GF-D8 (cell line): ENCODE measurements around the gene CXorf49B.
"Not testable (repeated sequence)": the region's sequence is repeated elsewhere in the genome, so short reads cannot be mapped to it uniquely, and the experiment has no call there.

Source experiments
- DNase-seq: peaks from one replicate; lab custom pipeline; 2025; lab: John Stamatoyannopoulos, UW

The CXorf49B gene

DNA sequence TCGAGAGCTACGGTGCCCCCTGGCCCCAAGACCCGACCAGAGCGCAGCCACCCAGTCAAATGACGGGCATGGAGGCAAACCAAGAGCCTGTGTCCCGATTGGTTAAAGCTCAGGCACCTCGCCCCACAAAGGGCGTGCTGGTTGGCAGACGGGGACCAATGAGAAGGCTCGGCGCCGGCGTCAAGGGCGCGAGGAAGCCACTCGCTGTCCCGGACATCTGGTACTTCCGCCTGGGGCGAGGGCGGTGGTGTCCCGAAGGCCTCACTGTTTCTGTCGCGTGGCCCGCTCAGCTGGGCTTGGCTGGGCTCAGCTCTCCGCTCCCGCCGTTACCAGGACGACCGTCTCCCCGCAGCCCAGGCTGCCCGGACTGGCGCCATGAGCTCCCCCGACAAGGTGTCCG lies at the start of gene CXorf49B:
CXorf49B (plus strand) TSS at position 301 of the 400 bp plus-strand sequence; CDS start at position 376, 75 bp downstream.
- DNase-seq: not testable (repeated sequence)

DNA sequence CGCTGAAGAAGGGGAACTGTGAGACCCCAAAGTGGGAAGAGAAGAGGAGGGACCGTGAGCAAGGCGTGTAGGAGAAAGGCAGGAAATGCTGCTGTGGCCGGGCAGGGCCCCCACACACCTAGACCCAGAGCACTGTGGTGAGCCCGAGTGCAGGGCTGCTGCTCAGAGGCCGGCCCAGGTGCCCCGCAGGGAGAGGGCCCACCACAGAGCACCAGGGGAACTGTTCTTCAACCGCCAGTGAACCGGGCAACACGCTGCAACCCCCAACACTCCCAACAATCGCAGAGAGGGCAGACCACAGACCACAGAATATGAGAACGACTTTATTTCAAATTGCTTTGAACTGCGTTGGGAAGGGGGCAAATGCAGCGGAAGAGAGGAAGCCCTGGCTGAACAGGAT lies 49.1 kb upstream of the CXorf49B start:
- DNase-seq: not testable (repeated sequence)

DNA sequence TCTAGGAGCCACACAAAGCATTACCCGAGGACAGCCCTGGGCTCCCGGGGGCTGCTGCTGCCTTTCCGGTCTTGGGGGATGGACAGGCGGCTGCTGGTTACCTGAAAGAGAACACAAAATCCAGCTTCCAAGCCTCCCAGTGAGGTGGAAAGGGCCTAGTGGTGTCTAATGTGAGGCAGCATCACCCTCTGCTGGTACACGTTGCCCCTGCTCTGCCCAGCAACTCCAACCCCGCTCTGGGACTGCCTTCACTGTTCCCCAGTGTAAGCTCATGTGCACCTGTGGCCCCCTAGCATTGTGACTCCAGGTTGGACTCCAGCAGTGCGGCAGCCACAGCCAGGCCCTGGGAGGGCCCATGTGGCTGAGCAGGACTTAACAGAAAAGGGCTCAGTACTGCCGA lies 47.6 kb upstream of the CXorf49B start:
- not testable (repeated sequence) for DNase-seq

DNA sequence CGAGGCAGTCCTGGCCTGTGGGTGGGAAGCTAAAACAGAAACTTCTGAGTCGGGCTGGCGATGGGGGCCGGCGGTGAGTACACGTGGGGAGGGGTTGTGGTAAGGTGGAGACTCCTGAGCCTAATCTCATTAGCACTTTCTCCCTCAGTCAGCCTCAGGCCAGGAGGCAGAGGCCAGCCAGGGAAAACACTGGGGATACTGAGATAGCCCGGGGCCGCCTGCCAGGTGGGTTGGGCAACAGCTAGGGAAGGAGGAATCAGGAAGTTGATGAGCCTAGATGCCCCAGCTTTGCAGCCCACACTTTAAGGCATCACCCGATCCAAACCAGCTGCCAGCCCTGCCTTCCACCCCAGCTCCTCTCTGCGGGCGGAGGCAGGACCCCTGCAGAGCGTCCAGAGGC lies 46.8 kb upstream of the CXorf49B start:
- not testable (repeated sequence) for DNase-seq

DNA sequence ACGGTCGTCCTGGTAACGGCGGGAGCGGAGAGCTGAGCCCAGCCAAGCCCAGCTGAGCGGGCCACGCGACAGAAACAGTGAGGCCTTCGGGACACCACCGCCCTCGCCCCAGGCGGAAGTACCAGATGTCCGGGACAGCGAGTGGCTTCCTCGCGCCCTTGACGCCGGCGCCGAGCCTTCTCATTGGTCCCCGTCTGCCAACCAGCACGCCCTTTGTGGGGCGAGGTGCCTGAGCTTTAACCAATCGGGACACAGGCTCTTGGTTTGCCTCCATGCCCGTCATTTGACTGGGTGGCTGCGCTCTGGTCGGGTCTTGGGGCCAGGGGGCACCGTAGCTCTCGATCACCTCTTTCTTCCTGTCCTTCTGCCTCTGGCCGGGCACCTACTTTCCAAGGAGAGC lies 45.0 kb upstream of the CXorf49B start, which contains the start of gene CXorf49:
CXorf49 (minus strand) TSS at position 101 of the 400 bp plus-strand sequence. CDS start 134 bp downstream, outside the sequence.
- DNase-seq: not testable (repeated sequence)

DNA sequence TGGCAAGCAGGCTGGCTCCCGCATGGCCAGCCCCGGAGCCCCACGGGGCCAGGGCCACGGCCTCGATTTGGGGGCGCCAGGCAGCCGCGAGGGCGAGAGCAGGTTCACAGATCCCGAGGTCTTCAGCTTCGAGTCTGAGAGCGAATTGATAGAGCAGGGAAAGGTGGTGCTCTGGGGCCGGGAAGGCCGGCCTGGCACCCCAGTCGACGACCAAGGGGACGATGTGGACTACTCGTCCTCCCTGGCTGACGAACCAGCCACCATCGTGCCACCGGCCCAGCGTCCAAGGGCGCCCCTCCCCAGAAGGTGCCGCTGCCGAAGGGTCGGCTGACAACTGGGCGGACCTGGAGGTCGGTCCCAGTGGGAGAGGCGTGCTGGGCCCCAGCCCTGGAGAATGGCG lies 44.0 kb upstream of the CXorf49B start:
- not testable (repeated sequence) for DNase-seq

DNA sequence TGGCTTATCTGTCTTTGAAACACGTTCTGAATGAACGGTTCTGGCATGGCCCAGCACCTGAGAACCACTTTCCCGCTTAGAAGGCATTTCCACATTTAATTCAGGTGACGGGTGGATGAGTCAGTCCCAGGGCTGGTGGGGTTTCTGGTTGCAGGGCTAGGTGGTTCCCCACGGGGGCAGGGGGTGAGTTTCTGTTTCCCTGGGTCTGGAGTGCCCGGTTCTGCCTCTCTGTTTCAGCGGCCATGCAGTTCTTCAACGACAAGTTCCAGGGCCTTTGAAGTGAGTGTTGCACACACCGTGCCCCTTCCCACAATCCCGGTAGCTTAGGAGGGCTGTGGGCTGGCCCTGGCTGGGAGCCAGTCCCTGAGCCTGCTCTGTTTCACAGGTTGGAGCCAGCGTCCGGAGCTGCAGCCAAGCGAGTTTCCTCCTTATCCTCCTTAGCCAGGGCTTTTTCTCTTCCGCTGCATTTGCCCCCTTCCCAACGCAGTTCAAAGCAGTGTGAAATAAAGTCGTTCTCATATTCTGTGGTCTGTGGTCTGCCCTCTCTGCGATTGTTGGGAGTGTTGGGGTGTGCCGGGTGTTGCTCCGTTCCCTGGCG lies 42.8 kb upstream of the CXorf49B start:
- DNase-seq: not testable (repeated sequence)

DNA sequence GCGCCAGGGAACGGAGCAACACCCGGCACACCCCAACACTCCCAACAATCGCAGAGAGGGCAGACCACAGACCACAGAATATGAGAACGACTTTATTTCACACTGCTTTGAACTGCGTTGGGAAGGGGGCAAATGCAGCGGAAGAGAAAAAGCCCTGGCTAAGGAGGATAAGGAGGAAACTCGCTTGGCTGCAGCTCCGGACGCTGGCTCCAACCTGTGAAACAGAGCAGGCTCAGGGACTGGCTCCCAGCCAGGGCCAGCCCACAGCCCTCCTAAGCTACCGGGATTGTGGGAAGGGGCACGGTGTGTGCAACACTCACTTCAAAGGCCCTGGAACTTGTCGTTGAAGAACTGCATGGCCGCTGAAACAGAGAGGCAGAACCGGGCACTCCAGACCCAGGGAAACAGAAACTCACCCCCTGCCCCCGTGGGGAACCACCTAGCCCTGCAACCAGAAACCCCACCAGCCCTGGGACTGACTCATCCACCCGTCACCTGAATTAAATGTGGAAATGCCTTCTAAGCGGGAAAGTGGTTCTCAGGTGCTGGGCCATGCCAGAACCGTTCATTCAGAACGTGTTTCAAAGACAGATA lies 2.4 kb upstream of the CXorf49B start:
- DNase-seq: not testable (repeated sequence)

DNA sequence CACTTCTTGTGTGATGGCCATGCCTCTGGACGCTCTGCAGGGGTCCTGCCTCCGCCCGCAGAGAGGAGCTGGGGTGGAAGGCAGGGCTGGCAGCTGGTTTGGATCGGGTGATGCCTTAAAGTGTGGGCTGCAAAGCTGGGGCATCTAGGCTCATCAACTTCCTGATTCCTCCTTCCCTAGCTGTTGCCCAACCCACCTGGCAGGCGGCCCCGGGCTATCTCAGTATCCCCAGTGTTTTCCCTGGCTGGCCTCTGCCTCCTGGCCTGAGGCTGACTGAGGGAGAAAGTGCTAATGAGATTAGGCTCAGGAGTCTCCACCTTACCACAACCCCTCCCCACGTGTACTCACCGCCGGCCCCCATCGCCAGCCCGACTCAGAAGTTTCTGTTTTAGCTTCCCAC lies 1.7 kb downstream of the CXorf49B start:
- DNase-seq: not testable (repeated sequence)

DNA sequence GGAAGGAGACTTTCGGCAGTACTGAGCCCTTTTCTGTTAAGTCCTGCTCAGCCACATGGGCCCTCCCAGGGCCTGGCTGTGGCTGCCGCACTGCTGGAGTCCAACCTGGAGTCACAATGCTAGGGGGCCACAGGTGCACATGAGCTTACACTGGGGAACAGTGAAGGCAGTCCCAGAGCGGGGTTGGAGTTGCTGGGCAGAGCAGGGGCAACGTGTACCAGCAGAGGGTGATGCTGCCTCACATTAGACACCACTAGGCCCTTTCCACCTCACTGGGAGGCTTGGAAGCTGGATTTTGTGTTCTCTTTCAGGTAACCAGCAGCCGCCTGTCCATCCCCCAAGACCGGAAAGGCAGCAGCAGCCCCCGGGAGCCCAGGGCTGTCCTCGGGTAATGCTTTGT lies 2.5 kb downstream of the CXorf49B start:
- DNase-seq: not testable (repeated sequence)

DNA sequence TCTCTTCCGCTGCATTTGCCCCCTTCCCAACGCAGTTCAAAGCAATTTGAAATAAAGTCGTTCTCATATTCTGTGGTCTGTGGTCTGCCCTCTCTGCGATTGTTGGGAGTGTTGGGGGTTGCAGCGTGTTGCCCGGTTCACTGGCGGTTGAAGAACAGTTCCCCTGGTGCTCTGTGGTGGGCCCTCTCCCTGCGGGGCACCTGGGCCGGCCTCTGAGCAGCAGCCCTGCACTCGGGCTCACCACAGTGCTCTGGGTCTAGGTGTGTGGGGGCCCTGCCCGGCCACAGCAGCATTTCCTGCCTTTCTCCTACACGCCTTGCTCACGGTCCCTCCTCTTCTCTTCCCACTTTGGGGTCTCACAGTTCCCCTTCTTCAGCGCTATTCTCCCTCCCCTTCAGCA lies 4.0 kb downstream of the CXorf49B start:
- DNase-seq: not testable (repeated sequence)

DNA sequence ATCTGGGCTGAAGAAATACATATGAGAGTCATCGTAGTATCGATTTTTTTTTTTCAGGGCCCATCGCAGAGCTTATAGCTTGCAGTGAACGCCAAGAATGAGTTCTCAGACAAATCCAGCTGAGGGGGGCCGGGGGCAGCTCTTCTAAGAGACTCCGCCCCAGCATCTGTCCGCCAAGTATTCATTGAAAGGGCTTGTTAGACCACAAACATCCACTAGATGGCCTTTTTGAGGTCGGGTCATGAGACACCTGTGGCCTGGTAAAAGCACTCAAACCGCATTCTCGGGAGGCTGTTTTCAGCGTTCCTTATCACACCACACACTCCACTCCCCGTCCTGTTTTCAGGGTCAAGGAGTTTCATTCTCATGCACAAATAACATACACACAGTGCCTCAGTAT lies 15.2 kb downstream of the CXorf49B start:
- DNase-seq: not testable (repeated sequence)

DNA sequence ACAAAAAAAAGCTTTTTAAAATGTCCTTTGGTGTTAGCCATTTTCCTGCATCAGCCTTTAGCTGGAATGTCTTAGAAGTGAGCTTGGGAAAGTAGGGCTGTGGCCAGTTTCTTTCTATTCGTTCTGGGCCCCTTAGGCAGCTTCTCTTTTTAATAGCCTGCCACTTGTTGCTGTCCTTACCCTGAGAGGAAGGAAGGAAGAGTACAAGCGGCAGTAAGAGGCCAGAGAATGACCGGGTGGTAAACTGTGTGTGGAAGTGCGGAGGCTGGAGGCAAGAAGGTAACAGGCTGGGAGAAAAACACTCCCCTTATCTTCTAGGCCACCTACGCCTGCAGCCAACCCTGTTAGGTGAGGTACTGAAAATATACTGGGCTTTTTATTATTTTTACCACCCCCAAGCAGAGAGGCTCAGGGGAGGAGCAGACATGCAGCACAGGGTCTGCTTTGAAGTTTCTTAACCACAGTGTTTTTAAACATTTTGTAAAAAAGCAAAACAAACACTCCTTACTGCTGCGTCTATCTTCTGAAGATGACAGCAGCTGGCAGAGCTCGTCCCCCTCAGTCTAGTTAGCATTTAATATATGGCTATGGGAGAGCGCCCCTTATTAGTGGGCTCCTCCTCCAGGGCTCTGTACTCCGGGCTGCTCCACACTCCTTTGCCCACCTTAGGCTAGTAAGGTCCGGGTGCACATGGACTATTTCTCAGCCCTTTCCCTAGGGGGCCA lies 19.2 kb downstream of the CXorf49B start:
- not testable (repeated sequence) for DNase-seq

DNA sequence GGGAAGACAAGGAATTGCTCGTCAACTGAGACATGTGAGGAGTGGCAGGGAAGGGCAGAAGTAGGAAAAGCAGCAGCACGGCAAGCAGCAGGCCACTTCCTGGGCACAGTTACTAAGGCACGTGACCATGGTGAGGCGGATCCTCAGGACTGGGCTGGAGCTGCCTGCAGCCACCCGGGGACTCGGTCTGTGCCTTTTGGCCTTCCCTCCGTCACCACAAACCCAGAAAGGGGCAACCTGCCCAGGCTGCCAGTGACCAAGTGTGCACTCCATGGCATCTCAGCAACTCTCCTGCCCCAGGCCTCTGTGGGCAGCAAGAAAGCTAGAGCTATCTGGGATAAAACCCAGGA lies 19.8 kb downstream of the CXorf49B start:
- not testable (repeated sequence) for DNase-seq

DNA sequence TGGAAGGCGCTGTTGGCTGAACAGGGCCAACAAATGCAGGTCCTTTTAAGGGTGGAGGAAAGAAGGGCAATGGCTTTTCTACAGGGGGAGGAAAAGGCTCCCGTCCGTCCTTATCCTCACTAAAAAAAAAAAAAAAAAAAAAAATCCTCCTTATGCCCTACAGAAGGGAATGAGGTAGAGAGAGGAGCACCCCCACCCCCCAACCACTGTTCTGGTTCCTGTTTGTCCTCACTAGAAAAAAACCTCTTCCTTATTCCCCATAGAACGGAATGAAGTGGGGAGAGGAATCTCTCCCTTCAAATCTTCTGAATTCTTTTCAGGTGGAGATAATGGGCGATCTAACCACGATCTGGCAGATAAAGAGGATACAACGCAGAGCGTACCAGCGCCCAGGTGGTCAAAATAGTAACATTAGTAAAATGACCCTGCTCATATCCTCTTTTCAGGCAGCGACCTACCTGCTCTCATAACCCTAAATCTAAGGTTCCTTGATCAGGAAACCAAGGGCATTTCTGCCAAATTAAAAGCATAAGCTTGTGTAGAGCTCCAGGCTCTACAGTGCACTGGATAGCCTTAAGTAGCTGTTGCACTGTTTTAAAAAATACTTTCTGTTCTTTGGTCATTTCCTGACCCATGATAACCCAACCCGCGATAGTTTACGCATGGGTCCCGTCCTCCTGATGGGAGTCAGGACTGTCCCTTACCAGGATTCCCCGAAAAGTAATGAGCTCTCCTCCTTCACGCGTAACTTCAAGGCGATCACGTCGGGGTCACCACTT lies 20.6 kb downstream of the CXorf49B start:
- DNase-seq: not testable (repeated sequence)

DNA sequence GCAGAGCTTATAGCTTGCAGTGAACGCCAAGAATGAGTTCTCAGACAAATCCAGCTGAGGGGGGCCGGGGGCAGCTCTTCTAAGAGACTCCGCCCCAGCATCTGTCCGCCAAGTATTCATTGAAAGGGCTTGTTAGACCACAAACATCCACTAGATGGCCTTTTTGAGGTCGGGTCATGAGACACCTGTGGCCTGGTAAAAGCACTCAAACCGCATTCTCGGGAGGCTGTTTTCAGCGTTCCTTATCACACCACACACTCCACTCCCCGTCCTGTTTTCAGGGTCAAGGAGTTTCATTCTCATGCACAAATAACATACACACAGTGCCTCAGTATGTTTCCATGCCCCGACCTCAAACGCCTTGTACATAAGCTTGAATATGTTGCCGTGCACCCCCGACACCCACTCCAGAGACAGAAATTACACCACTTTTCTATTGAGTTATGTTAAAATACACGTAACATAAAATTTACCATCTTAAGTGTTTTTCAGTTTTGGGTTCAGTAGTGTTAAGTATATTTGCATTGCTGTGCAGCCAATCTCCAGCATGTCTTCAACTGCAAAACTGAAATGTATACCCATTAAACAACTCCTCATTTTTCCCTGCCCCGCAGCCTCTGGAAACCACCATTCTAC lies 21.3 kb downstream of the CXorf49B start:
- not testable (repeated sequence) for DNase-seq

DNA sequence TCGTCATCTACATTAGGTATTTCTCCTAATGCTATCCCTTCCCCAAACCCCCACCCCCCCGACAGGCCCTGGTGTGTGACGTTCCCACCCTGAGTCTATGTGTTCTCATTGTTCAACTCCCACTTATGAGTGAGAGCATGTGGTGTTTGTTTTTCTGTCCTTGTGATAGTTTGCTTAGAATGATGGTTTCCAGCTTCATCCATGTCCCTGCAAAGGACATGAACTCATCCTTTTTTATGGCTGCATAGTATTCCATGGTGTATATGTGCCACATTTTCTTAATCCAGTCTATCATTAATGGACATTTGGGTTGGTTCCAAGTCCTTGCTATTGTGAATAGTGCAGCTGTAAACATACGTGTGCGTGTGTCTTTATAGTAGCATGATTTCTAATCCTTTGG lies 43.3 kb downstream of the CXorf49B start:
- not testable (repeated sequence) for DNase-seq

DNA sequence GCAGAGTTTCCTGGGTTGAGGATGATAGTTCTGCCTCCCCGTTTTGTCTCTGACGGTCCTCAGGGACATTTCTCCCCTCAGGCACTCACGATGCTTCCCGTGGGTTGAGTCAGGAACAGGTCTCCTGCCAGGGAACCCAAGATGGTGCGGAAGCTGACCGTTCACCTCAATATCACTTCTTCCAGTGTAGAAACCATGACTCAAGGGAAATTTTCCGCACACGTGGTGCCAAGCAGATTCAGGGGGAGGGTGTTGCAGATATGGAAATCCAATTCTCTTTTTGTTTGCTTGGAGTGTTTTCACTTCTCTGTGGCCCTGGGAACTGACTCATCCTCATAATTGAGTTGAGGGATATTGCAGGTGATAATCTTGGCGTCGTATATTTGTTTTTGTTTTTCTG lies 46.7 kb downstream of the CXorf49B start:
- no peak for DNase-seq

DNA sequence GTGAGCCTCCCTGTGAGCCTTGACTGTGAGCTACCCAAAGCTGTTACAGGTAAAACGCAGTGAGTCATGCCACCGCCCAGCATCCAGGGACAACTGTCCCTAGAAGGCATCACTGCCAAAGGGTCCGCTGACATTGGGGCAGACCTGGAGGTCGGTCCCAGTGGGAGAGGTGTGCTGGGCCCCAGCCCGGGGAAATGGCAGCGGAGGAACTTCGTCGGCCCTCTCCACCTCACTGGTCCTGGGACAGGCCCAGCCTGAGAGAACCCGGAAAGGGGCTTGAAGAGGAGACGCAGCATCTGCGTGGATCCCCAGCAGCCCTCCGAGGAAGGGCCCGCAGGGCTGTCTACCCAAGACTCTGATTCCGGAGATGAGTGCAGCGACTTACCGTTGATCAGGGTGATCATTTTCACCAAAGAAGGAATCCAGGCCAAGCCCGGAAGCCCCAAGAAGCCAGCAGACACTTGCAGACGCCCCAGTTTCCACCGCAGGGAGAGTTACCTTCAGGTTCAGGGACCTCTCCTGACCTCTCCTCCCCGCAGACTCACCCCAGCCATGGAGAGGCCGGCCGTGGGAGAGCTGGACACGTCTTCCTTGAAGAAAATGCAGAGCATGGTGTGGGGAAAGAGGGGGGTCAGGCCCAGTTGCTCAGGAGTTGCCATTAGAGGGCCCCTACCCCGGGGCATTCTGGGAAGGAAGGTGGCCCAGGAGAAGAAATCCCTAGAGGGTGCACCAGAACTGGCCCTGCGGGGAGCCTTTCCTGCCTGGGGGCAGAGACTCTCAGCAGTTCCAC lies 51.2 kb downstream of the CXorf49B start:
- DNase-seq: no peak

DNA sequence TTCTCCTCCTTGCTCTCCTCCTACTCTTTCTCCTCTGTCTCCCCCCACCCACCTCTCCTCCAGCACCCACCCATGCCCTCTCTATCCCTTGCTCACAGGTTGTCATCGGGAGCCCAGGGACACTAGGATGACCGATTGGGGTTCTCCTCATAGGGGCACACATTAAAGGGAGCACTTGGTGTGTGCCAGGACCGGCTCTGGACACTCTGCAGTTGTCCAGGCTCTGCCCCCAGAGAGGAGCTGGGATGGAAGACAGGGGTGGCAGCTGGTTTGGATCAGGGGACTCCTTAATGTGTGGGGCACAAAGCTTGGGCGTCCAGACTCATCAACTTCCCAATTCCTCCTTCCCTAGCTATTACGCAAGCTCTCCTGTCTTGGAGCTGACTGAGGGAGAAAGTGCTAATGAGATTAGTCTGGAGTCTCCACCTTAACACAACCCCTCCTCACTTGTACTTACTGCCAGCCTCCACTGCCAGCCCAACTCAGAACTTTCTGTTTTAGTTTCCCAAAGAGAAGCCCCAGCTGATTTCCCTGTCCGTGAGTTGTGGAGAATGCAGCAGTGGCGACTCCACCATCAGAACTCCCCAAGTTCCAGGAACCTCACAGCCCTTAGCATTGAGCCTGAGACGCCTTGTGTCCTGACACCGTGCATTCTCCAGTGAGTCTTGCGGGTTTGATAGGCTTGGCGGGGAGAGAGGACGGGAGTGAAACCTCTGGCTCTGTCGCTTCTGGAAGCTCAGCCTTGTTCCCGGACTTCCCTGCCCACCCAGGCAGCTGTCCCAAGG lies 52.2 kb downstream of the CXorf49B start:
- no peak for DNase-seq

DNA sequence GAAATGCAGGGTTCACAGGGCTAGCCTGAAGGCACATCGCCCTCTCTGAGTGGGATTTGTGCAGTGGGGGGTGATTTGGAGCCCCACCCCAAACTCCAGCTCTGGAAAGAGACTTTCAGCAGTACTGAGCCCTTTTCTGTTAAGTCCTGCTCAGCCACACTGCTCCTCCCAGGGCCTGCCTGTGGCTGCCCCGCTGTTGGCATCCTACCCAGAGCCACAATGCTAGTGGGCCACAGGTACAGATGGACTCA lies 52.7 kb downstream of the CXorf49B start:
- DNase-seq: no peak
